CD4-positive, alpha-beta T cell treated with Interleukin-6 at 100 ng/mL for 8 hours (primary cell): Measurements from ENCODE around the gene FAM180A.
"Not testable (repeated sequence)": the region's sequence is repeated elsewhere in the genome, so short reads cannot be mapped to it uniquely, and the experiment has no call there.

Source experiments
- DNase-seq: peaks from one replicate; pipeline ENCODE4 v3.0.0-alpha.2; 2020; ENCODE audit warnings: mixed read lengths, low spot score

FAM180A gene

GRCh38 chr7:135741905-135742304, 6.7 kb downstream of the FAM180A start:
- no peak for DNase-seq

DNA sequence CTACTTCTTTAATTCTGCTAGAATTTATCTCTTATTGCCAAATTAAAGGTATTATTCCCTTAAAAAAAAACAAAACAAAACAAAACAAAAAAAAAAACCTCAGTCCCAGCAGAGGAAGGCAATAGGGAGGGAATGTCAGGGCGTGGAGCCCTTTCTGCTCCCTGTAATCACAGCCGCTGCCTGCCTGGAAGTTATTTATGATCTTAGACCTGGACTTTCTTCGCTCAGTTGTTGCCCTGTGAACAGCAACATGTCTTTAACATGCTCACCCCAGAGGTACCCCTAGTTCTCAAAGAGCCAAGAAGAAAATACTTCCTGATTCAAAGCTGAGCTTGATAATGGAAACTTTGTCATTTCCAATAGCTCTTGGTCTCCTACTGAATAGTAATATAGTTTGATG, 7.7 kb downstream of the FAM180A start:
- DNase-seq, result no peak

- not testable (repeated sequence) for DNase-seq
These were observed 11.3 kb downstream of the FAM180A start for GRCh38 chr7:135737306-135737647.

DNA sequence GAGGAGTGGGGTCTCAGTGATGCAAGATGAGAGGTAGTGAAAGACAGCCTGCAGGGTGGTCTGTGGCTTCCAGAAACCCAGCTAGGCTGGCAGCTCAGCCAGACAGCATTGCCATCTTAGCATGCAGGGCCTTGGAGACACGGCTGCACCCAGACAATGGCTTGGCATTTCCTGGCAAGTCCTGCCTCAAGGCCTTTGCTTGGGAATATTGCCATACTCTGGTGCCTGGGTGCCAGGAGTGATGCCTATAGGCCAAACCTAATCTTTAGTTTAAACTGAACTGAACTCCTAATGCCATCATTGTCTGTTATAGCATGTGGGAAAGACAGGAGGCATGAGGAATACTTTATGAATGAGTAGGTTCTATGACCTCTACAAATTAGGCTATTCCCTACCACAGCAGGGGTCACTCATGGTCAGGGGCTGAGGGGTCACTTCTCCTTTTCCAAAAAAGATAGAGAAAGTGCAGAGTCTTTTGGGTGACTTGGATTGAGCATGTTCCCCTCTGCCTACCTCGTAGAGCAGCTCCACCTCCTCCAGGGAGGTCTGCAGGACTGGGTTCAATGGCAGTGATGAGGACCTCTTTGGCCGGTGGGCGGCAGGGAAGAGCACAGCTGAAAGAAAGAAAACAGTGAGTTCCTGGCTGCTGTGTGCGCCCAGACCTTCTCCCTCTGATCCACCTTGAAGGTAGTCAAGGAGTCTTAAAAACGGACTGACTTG, 11.9 kb downstream of the FAM180A start:
- DNase-seq, result no peak

GRCh38 chr7:135734343-135734689, 14.3 kb downstream of the FAM180A start:
- DNase-seq, result no peak

- no peak for DNase-seq
These were observed 14.8 kb downstream of the FAM180A start for GRCh38 chr7:135733603-135734342.

- DNase-seq, result no peak
These were observed 17.5 kb downstream of the FAM180A start for GRCh38 chr7:135731131-135731530.

GRCh38 chr7:135729230-135729629, 19.4 kb downstream of the FAM180A start:
- DNase-seq, result no peak

- no peak for DNase-seq
These were observed 20.4 kb downstream of the FAM180A start, which contains the start of gene SLC13A4 for GRCh38 chr7:135728136-135728669. Gene SLC13A4, minus strand, starts transcription at chr7:135728186. Its CDS starts 690 bp downstream, at chr7:135727496.

GRCh38 chr7:135726911-135727673, 21.5 kb downstream of the FAM180A start:
- DNase-seq, result no peak

GRCh38 chr7:135726276-135726788, 22.3 kb downstream of the FAM180A start:
- no peak for DNase-seq

- DNase-seq, result no peak
These were observed 25.2 kb downstream of the FAM180A start for GRCh38 chr7:135723411-135723810.

DNA sequence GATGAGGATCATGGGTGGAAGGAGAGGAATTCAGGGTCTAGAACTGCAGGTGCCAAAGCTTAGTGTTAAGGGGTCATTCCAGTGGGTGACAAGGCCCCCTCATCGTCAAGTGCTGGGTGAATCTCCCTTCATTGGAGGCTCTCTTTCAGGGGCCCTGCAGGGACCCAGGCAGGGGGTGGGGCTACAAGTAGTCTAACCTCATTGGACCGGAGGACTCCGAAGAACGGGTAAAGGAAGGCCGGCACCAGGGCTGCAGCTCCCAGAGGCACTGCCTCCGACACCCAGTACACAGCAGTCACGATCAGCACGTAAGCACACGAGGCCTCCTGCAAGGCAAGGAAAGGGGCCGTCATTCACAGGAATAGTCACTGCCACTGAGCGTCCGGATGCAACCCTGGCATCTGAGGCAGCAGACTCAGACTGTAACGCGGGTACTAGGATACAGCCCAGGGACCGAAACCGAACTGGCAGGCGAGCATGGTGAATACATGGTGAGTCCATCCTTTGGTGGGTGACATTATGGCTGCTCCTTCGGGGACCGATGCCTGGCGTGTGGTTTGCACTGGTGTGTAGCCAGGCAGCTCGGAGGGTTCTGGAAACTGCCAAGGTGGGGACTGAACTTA, 27.3 kb downstream of the FAM180A start:
- no peak for DNase-seq

GRCh38 chr7:135719688-135720087, 28.9 kb downstream of the FAM180A start:
- DNase-seq, result no peak

- DNase-seq, result no peak
These were observed 29.7 kb downstream of the FAM180A start for GRCh38 chr7:135718794-135719437.

GRCh38 chr7:135718219-135718618, 30.4 kb downstream of the FAM180A start:
- no peak for DNase-seq

DNA sequence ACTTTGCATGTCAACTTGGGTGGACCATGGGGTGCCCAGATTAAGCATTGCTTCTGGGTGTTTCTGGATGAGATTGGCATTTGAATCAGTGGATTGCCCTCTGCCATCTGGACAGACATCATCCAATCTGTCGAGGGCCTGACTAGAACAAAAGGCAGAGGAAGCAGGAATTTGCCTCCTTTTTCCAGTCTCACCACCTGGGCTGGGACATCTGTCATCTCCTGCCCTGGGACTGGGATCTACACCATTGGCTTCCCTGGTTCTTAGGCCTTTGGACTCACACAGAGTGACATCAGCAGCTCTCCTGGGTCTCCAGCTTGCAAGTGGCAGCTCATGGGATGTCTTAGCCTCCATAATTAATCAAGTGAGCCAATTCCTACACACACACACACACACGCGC, 30.9 kb downstream of the FAM180A start:
- no peak for DNase-seq

DNA sequence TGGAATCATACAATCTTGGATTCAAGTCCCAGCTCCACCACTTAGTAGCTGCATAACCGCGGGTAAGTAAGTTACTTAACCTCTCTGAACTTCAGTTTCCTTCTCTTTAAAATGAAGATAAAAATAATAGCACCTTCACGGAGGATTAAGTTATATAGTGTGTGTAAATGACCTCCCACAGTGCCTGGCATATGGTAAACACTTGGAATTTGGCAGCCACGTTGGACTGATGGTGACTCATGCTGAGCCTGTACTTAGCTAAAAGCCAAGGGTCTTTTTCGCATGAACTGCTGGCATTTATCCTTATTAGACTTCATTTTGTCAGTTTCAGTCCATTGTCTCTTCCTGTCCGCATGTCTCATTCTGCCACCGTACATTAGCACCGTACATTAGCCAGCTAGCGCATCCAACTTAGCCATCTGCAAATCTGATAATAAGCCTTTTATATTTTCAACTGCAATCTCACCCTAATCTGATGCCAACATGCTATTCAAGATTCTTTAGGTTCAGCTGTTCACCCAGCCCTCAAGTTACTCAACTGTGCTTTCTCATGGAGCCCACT, 31.9 kb downstream of the FAM180A start:
- no peak for DNase-seq

- DNase-seq, result no peak
These were observed 32.9 kb downstream of the FAM180A start for GRCh38 chr7:135715673-135716072.

GRCh38 chr7:135715055-135715522, 33.5 kb downstream of the FAM180A start:
- DNase-seq, result no peak

DNA sequence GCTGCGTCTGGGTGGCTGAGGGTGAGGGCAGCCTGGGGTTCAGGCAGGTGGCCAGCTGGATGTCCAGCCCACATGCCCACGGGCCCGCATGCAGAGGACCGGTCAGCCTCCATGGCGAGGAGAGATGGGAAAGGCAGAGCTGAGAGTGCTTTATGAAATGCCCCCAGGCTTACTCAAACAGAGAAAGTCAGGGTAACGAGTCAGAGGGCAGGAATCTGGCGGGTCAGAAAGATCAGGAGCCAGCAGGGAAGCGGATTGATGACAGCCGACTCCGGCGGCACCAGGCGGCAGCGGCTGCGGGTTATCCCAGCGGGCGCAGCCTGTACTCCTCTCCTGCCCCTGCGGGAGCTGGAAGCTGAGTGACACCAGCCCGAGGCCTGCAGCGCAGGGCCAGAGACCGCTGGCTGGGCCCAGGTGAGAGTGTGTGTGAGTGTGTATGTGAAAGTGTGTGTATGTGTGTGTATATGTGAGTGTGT, 34.0 kb downstream of the FAM180A start:
- DNase-seq, result no peak
